ENCODE data around the gene KAT7.
A peak's percentile ranks its signal among the peaks of the same experiment; 100 is the strongest.

The KAT7 gene

GRCh38 chr17:49854126-49854525, 65.6 kb downstream of the KAT7 start:
- no peak overlapping the region for H3K27ac Mint-ChIP-seq
- peaks cover 5% of the 10 kb centered on the region for H3K36me3 Mint-ChIP-seq
- ATAC-seq = no peak
- no peak overlapping the region for H3K4me3 Mint-ChIP-seq
- H3K9me3 Mint-ChIP-seq = no peaks in the 10 kb centered on the region
- peaks cover 24% of the 10 kb centered on the region for H3K4me1 Mint-ChIP-seq
- no peak for DNase-seq (ENCODE audit: low spot score in 2 of 2)

- Mint-ChIP-seq H3K9me3 (no peaks in the 10 kb centered on the region), H3K27ac (peak overlapping the region; percentile 36), H3K4me1 (peaks cover 12% of the 10 kb centered on the region), H3K36me3 (peaks cover 5% of the 10 kb centered on the region), H3K4me3 (no peak overlapping the region)
- ATAC-seq (no peak), DNase-seq (ENCODE audit: low spot score in 2 of 2) (no peak)
Observed at GRCh38 chr17:49858796-49859195, 70.3 kb downstream of the KAT7 start.

- no peak for DNase-seq (ENCODE audit: low spot score in 2 of 2)
- H3K4me3 Mint-ChIP-seq = no peak overlapping the region
- no peaks in the 10 kb centered on the region for H3K9me3 Mint-ChIP-seq
- no peak overlapping the region for H3K27ac Mint-ChIP-seq
- ATAC-seq = no peak
- H3K4me1 Mint-ChIP-seq = peaks cover 12% of the 10 kb centered on the region
- H3K36me3 Mint-ChIP-seq = peaks cover 5% of the 10 kb centered on the region
Observed at GRCh38 chr17:49859991-49860953, 71.8 kb downstream of the KAT7 start.

- Mint-ChIP-seq H3K9me3 (no peaks in the 10 kb centered on the region), H3K36me3 (peaks cover 5% of the 10 kb centered on the region), H3K4me1 (peaks cover 12% of the 10 kb centered on the region), H3K27ac (no peak overlapping the region), H3K4me3 (no peak overlapping the region)
- peak; percentile 35 for ATAC-seq
- DNase-seq (ENCODE audit: low spot score in 2 of 2) = peak; percentile 16 to 62
Observed at GRCh38 chr17:49861150-49861884, 72.8 kb downstream of the KAT7 start.

GRCh38 chr17:49862781-49863331, 74.4 kb downstream of the KAT7 start:
- no peaks in the 10 kb centered on the region for H3K9me3 Mint-ChIP-seq
- no peak overlapping the region for H3K27ac Mint-ChIP-seq

GRCh38 chr17:49866019-49866380, 77.5 kb downstream of the KAT7 start:
- no peak overlapping the region for H3K4me3 Mint-ChIP-seq

More at GRCh38 chr17:49862781-49863331, 74.4 kb downstream of the KAT7 start:
- ATAC-seq = no peak
- H3K4me3 Mint-ChIP-seq = no peak overlapping the region
- H3K36me3 Mint-ChIP-seq = peaks cover 5% of the 10 kb centered on the region
- DNase-seq (ENCODE audit: low spot score in 2 of 2) = no peak
- peaks cover 12% of the 10 kb centered on the region for H3K4me1 Mint-ChIP-seq

GRCh38 chr17:49866882-49867413, 78.5 kb downstream of the KAT7 start:
- Mint-ChIP-seq H3K4me3 (no peak overlapping the region), H3K9me3 (no peaks in the 10 kb centered on the region), H3K4me1 (peaks cover 7% of the 10 kb centered on the region), H3K27ac (no peak overlapping the region), H3K36me3 (no peaks in the 10 kb centered on the region)
- ATAC-seq = no peak
- no peak for DNase-seq (ENCODE audit: low spot score in 2 of 2)

More at GRCh38 chr17:49866019-49866380, 77.5 kb downstream of the KAT7 start:
- ATAC-seq (no peak), DNase-seq (ENCODE audit: low spot score in 2 of 2) (no peak)
- H3K9me3 Mint-ChIP-seq = no peaks in the 10 kb centered on the region
- H3K4me1 Mint-ChIP-seq = peaks cover 11% of the 10 kb centered on the region
- no peaks in the 10 kb centered on the region for H3K36me3 Mint-ChIP-seq
- no peak overlapping the region for H3K27ac Mint-ChIP-seq

- no peak overlapping the region for H3K4me3 Mint-ChIP-seq
- DNase-seq (ENCODE audit: low spot score in 2 of 2) (no peak), ATAC-seq (no peak)
- peaks cover 15% of the 10 kb centered on the region for H3K4me1 Mint-ChIP-seq
- peak overlapping the region; percentile 26 for H3K27ac Mint-ChIP-seq
- H3K9me3 Mint-ChIP-seq = no peaks in the 10 kb centered on the region
- no peaks in the 10 kb centered on the region for H3K36me3 Mint-ChIP-seq
Observed at GRCh38 chr17:49869038-49869374, 80.5 kb downstream of the KAT7 start.

GRCh38 chr17:49870298-49870697, 81.8 kb downstream of the KAT7 start:
- H3K4me3 Mint-ChIP-seq = no peak overlapping the region
- no peaks in the 10 kb centered on the region for H3K36me3 Mint-ChIP-seq
- no peak overlapping the region for H3K27ac Mint-ChIP-seq
- DNase-seq (ENCODE audit: low spot score in 2 of 2) (no peak), ATAC-seq (no peak)
- H3K9me3 Mint-ChIP-seq = no peaks in the 10 kb centered on the region
- H3K4me1 Mint-ChIP-seq = peaks cover 15% of the 10 kb centered on the region

- H3K4me1 Mint-ChIP-seq = peaks cover 15% of the 10 kb centered on the region
- no peak for DNase-seq (ENCODE audit: low spot score in 2 of 2)
- H3K4me3 Mint-ChIP-seq = no peak overlapping the region
- H3K9me3 Mint-ChIP-seq = no peaks in the 10 kb centered on the region
- H3K36me3 Mint-ChIP-seq = no peaks in the 10 kb centered on the region
- H3K27ac Mint-ChIP-seq = no peak overlapping the region
- ATAC-seq = no peak
Observed at GRCh38 chr17:49871211-49871610, 82.7 kb downstream of the KAT7 start.

- Mint-ChIP-seq H3K36me3 (no peaks in the 10 kb centered on the region), H3K9me3 (no peaks in the 10 kb centered on the region), H3K4me1 (peaks cover 15% of the 10 kb centered on the region), H3K4me3 (no peak overlapping the region), H3K27ac (no peak overlapping the region)
- no peak for DNase-seq (ENCODE audit: low spot score in 2 of 2)
- peak; percentile 26 for ATAC-seq
Observed at GRCh38 chr17:49872754-49873377, 84.4 kb downstream of the KAT7 start.

- Mint-ChIP-seq H3K36me3 (no peaks in the 10 kb centered on the region), H3K4me1 (peaks cover 15% of the 10 kb centered on the region), H3K9me3 (no peaks in the 10 kb centered on the region), H3K27ac (peak overlapping the region; percentile 45), H3K4me3 (no peak overlapping the region)
- DNase-seq (ENCODE audit: low spot score in 2 of 2) = no peak
- no peak for ATAC-seq
Observed at GRCh38 chr17:49873466-49873865, 85.0 kb downstream of the KAT7 start.

- Mint-ChIP-seq H3K27ac (peak overlapping the region; percentile 45), H3K36me3 (no peaks in the 10 kb centered on the region), H3K4me3 (no peak overlapping the region), H3K4me1 (peaks cover 11% of the 10 kb centered on the region), H3K9me3 (no peaks in the 10 kb centered on the region)
- ATAC-seq (no peak), DNase-seq (ENCODE audit: low spot score in 2 of 2) (no peak)
Observed at GRCh38 chr17:49873926-49874325, 85.4 kb downstream of the KAT7 start.

- ATAC-seq (no peak), DNase-seq (ENCODE audit: low spot score in 2 of 2) (no peak)
- Mint-ChIP-seq H3K4me1 (peaks cover 9% of the 10 kb centered on the region), H3K27ac (no peak overlapping the region), H3K36me3 (no peaks in the 10 kb centered on the region), H3K4me3 (no peak overlapping the region), H3K9me3 (no peaks in the 10 kb centered on the region)
Observed at GRCh38 chr17:49874911-49875310, 86.4 kb downstream of the KAT7 start.

GRCh38 chr17:49875685-49876084, 87.2 kb downstream of the KAT7 start:
- ATAC-seq = no peak
- Mint-ChIP-seq H3K36me3 (no peaks in the 10 kb centered on the region), H3K4me1 (peaks cover 15% of the 10 kb centered on the region), H3K9me3 (no peaks in the 10 kb centered on the region), H3K27ac (no peak overlapping the region), H3K4me3 (no peak overlapping the region)
- DNase-seq (ENCODE audit: low spot score in 2 of 2) = no peak

Measured in stimulated activated effector memory CD8-positive, alpha-beta T cell treated with anti-CD3 and anti-CD28 coated beads, Interleukin-12 subunit alpha, Interleukin-12 subunit beta, amount 100 ng/mL, for 72 hours (primary cell).